Fibroblast of mammary gland (primary cell): Measurements from ENCODE around the gene SH3BP5.

Experiments
- DNase-seq: peaks from one replicate; pipeline ENCODE4 v3.0.0-alpha.2; 2010; ENCODE audit warnings: low read depth
- H3K4me3 ChIP-seq: 2 replicates; pipeline ENCODE4 v1.5.1; 2011; ENCODE audit warnings: low read depth, mild to moderate bottlenecking, low read length, moderate library complexity; ENCODE audit not compliant: control insufficient read depth
- TF ChIP-seq, protein P1 (sequence below): conservative IDR thresholded peaks from 2 replicates; pipeline ENCODE4 v1.5.1; 2011; ENCODE audit warnings: low read depth, low read length, inconsistent platforms; ENCODE audit not compliant: control insufficient read depth, insufficient read depth

The SH3BP5 gene

DNA sequence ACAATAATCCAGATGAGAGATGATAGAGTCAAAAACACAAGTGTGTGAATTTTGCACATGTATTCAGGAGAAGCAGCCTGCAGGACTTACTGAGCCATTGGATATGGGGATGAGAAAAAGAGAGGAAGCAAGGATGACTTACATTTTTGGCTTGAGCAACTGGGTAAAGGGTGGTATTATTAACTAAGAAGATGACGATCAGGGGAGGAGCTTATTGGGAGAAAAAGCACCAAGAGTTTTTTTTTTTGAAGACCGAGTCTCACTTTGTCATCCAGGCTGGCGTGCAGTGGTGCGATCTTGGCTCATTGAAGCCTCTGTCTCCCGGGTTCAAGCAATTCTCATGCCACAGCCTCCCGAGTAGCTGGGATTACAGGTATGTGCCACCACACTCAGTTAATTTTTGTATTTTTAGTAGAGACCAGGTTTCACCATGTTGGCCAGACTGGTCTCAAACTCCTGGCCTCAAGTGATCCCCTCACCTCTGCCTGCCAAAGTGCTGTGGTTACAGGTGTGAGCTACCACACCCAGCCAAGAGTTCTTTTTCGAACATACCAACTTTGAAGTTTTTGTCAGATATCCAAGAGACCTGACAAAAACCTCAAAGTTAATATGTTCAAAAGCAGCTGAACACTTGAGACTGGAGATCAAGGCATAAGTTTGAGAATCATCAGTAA lies 14.8 kb upstream of the SH3BP5 start:
- TF ChIP-seq, protein P1, sequence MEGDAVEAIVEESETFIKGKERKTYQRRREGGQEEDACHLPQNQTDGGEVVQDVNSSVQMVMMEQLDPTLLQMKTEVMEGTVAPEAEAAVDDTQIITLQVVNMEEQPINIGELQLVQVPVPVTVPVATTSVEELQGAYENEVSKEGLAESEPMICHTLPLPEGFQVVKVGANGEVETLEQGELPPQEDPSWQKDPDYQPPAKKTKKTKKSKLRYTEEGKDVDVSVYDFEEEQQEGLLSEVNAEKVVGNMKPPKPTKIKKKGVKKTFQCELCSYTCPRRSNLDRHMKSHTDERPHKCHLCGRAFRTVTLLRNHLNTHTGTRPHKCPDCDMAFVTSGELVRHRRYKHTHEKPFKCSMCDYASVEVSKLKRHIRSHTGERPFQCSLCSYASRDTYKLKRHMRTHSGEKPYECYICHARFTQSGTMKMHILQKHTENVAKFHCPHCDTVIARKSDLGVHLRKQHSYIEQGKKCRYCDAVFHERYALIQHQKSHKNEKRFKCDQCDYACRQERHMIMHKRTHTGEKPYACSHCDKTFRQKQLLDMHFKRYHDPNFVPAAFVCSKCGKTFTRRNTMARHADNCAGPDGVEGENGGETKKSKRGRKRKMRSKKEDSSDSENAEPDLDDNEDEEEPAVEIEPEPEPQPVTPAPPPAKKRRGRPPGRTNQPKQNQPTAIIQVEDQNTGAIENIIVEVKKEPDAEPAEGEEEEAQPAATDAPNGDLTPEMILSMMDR = no peak
- no peak for DNase-seq
- no peak overlapping the region for H3K4me3 ChIP-seq

DNA sequence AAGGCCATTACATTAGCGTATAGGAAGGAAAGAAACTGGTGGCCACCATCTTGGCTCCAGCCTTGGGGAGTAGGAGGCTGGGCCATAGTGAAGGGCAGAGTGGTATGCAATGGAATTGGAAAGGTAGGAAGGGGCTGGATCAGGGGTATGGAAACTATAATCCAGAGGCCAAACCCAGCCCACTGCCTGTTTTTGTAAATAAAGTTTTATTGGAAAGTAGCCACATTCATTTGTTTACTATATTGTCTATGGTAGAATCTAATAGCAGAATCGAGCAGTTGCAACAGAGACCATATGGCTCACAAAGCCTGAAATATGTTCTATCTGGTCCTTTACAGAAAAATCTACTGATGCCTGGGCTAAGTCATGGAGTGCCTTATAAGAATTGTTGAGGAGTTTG lies 14.1 kb upstream of the SH3BP5 start:
- H3K4me3 ChIP-seq = no peak overlapping the region
- no peak for DNase-seq
- TF ChIP-seq, protein P1 = no peak

DNA sequence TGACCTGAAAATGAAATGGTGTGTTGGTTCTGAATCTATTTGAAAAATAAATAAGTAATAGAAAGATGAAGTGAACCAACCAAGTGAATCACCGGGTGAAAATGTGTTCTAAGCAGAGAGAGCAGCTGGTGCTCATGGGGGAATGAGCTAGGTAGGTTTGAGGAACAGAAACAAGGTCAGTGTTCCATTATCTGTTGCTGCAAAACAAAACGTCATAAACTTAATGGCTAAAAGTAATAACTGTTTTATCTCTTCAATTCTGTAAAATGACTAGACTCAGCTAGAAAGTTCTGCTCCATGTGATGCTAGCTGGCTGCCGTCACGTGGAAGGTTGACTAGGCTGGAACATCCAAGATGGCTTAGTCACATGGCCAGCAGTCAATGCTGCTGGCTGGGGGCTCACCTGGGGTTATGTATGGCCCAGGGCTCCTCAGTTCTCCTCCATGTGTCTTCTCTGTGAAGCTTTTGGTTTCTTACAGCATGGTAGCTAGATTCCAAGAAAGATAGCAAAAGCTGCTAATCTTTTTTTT lies 13.3 kb upstream of the SH3BP5 start:
- DNase-seq = no peak
- TF ChIP-seq, protein P1 = no peak
- H3K4me3 ChIP-seq = no peak overlapping the region

DNA sequence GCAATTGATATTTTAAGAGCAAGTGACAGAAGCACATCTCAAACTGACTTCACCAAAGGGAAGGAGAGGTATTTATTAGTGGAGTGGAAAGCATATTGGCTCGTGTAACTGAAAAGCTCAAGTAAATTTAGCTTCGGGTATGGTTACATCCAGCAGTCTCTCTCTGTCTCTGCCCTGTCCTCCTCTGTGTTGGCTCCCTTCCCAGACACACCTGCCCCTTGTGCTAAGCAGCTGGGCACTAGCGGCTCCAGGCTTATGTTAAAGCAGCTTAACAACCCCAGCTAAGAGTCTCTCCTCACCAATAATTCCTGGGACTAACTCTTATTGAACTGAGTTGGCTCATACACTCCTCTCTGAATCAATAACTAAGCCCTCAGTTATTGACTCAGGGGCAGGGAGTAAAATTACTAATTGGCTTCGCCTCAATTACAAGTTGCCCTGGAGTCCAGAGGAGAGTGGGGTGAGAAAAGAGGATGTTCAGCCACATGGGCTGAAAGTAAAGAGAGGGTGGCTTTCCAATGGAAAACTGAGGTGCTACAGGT lies 12.8 kb upstream of the SH3BP5 start:
- no peak overlapping the region for H3K4me3 ChIP-seq
- TF ChIP-seq, protein P1 = no peak
- no peak for DNase-seq

DNA sequence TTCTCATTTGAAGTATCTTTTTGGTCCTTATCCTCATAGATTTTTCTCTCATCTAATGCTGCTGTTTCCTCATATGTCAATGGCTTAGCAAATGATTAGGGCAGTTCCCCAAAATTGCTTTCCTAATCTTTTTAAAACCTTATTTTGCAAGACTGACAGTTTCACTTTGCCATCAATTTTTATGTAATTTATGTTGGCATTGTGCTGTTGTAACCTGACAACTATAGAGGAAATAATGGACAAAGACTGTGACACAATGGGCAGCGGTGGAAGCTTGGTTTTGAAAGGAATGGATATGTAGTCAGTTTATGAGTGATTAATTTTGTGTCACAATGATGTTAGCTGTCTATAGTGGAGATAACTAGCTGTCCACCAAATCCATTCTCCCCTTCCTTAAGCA lies 10.6 kb upstream of the SH3BP5 start:
- TF ChIP-seq, protein P1 = no peak
- no peak overlapping the region for H3K4me3 ChIP-seq
- no peak for DNase-seq

DNA sequence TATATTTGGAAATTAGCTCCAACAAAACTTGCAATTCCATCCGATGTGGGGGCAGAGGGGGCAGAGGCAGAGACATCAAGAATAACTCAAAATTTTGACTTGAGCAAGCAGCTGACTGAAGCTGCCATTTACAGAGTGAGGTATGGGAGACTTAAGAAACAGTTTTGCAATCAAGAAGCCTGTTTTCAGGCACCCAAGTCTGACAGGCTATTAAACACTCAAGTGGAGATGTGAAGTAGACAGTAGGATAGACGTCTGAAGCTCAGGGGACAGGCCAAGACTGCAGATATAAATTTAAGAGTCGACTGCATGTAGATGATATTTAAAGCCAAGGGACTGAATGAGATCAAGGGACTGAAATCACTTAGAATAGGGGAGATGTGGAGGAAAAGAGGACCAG lies 9.9 kb upstream of the SH3BP5 start:
- no peak overlapping the region for H3K4me3 ChIP-seq
- TF ChIP-seq, protein P1 = no peak
- DNase-seq = no peak
